G401 (cell line): ENCODE data around the gene SLC16A10. TPM values are rescaled to one million over a fixed set of nuclear protein-coding genes. Genes with fewer than 3 reads are reported as not detected.
"Not testable (repeated sequence)": the region's sequence is repeated elsewhere in the genome, so short reads cannot be mapped to it uniquely, and the experiment has no call there.

Source experiments
- DNase-seq: peaks from one replicate; pipeline ENCODE4 v3.0.0-alpha.2; 2015; ENCODE audit warnings: low spot score
- in situ Hi-C: cut with HindIII; loops from 2 replicates; pipeline ENCODE4 v1.10.0; 2016; ENCODE audit warnings: low sequenced_read_pairs, mixed read lengths
- total RNA-seq: library from RNA; depleted of rRNA; stranded (reverse); fragments of >200 nt; shearing (Covaris generic); gene quantifications from 2 replicates; pipeline ENCODE4 v1.2.3, GENCODE V29; 2014

The SLC16A10 gene
- total RNA-seq, 1 experiment from 2014 or later = 4.2 TPM

- DNase-seq = no peak
- in situ Hi-C loops = no loop called here
These were observed 152.2 kb downstream of the SLC16A10 start for GRCh38 chr6:111239461-111239860.

- in situ Hi-C loops = no loop called here
These were observed 155.1 kb downstream of the SLC16A10 start for GRCh38 chr6:111242452-111242851.

GRCh38 chr6:111243095-111243494 is 155.8 kb downstream of the SLC16A10 start:
- DNase-seq = no peak
- in situ Hi-C loops = no loop called here

More at GRCh38 chr6:111242452-111242851, 155.1 kb downstream of the SLC16A10 start:
- no peak for DNase-seq

- in situ Hi-C loops = no loop called here
- DNase-seq = no peak
These were observed 161.5 kb downstream of the SLC16A10 start for GRCh38 chr6:111248789-111249188.

GRCh38 chr6:111250791-111251354 is 163.6 kb downstream of the SLC16A10 start:
- no peak for DNase-seq
- in situ Hi-C loops = no loop called here

- DNase-seq = no peak
- in situ Hi-C loops = no loop called here
These were observed 165.4 kb downstream of the SLC16A10 start for GRCh38 chr6:111252726-111253125.

- DNase-seq = no peak
- in situ Hi-C loops = no loop called here
These were observed 166.9 kb downstream of the SLC16A10 start for GRCh38 chr6:111254004-111254778.

- in situ Hi-C loops = no loop called here
- DNase-seq = no peak
These were observed 167.5 kb downstream of the SLC16A10 start for GRCh38 chr6:111254779-111255166.

- DNase-seq, in situ Hi-C loops: not testable (repeated sequence)
These were observed 168.5 kb downstream of the SLC16A10 start for GRCh38 chr6:111255838-111256237.

GRCh38 chr6:111256646-111257045 is 169.3 kb downstream of the SLC16A10 start:
- in situ Hi-C loops = no loop called here
- no peak for DNase-seq

GRCh38 chr6:111258010-111258409 is 170.7 kb downstream of the SLC16A10 start:
- in situ Hi-C loops = no loop called here
- no peak for DNase-seq

GRCh38 chr6:111258615-111259088 is 171.3 kb downstream of the SLC16A10 start:
- in situ Hi-C loops = no loop called here

GRCh38 chr6:111259089-111259831 is 172.0 kb downstream of the SLC16A10 start:
- in situ Hi-C loops = no loop called here

More at GRCh38 chr6:111258615-111259088, 171.3 kb downstream of the SLC16A10 start:
- no peak for DNase-seq

GRCh38 chr6:111260570-111261298 is 173.4 kb downstream of the SLC16A10 start:
- in situ Hi-C loops = no loop called here
- DNase-seq = no peak

More at GRCh38 chr6:111259089-111259831, 172.0 kb downstream of the SLC16A10 start:
- peak; percentile 98 for DNase-seq

GRCh38 chr6:111263837-111264236 is 176.5 kb downstream of the SLC16A10 start:
- DNase-seq = no peak
- in situ Hi-C loops = no loop called here

GRCh38 chr6:111265842-111266241 is 178.5 kb downstream of the SLC16A10 start:
- in situ Hi-C loops = no loop called here
- no peak for DNase-seq

- DNase-seq = no peak
These were observed 179.0 kb downstream of the SLC16A10 start for GRCh38 chr6:111266276-111266675.

GRCh38 chr6:111267764-111268333 is 180.5 kb downstream of the SLC16A10 start:
- DNase-seq = no peak
- in situ Hi-C loops = no loop called here

More at GRCh38 chr6:111266276-111266675, 179.0 kb downstream of the SLC16A10 start:
- in situ Hi-C loops = no loop called here
